Keratinocyte (primary cell): ENCODE data around the gene ZNF839. TPM values are rescaled to one million over a fixed set of nuclear protein-coding genes. Genes with fewer than 3 reads are reported as not detected.
A peak's percentile ranks its signal among the peaks of the same experiment; 100 is the strongest.

Experiments
- DNase-seq: peaks from one replicate; pipeline ENCODE4 v3.0.0-alpha.2; 2011; ENCODE audit warnings: low read depth, missing footprints, low spot score
- FAIRE-seq: peaks from 2 replicates; lab custom pipeline; 2011; peaks lifted over from hg19 to GRCh38; lab: Jason Lieb, UNC
- H2AFZ ChIP-seq: 2 replicates; pipeline ENCODE4 v1.6.0; 2012; ENCODE audit warnings: low read length, control low read depth, inconsistent platforms; ENCODE audit not compliant: control insufficient read depth
- H3K27ac ChIP-seq: 2 replicates; pipeline ENCODE4 v1.5.1; 2011; ENCODE audit warnings: low read length; ENCODE audit not compliant: control insufficient read depth, insufficient read depth
- H3K27me3 ChIP-seq: 3 replicates; pipeline ENCODE4 v1.6.0; 2011; ENCODE audit warnings: low read length; ENCODE audit not compliant: control insufficient read depth, insufficient read depth; ENCODE audit errors: extremely low read depth
- H3K36me3 ChIP-seq, 2 experiments: 2 replicates in 1 of 2; 3 replicates in 1 of 2; pipeline ENCODE4 v1.5.1; 2011; ENCODE audit warnings: low read length in 2 of 2, mild to moderate bottlenecking in 1 of 2; ENCODE audit not compliant: control insufficient read depth in 2 of 2, insufficient read depth in 2 of 2; ENCODE audit errors: extremely low read depth in 1 of 2
- H3K4me1 ChIP-seq: 3 replicates; pipeline ENCODE4 v1.5.1; 2011; ENCODE audit warnings: low read length; ENCODE audit not compliant: control insufficient read depth, insufficient read depth; ENCODE audit errors: extremely low read depth
- H3K4me2 ChIP-seq: 3 replicates; pipeline ENCODE4 v1.6.0; 2011; ENCODE audit warnings: low read depth, low read length; ENCODE audit not compliant: control insufficient read depth, insufficient read depth; ENCODE audit errors: extremely low read depth
- H3K4me3 ChIP-seq, 3 experiments: fragments of 200-600 bp in 1 of 3; sonication (generic) in 1 of 3; 2 replicates in 2 of 3; 3 replicates in 1 of 3; pipeline ENCODE4 v1.5.1; 2011 to 2016; ENCODE audit warnings: low read length in 3 of 3, mild to moderate bottlenecking in 3 of 3, control low read depth in 2 of 3, inconsistent platforms in 1 of 3, low read depth in 1 of 3, mixed read lengths in 1 of 3, mixed run types in 1 of 3, moderate library complexity in 1 of 3; ENCODE audit not compliant: control insufficient read depth in 2 of 3, insufficient read depth in 2 of 3; ENCODE audit errors: extremely low read depth in 1 of 3
- H3K79me2 ChIP-seq: 2 replicates; pipeline ENCODE4 v1.6.0; 2012; ENCODE audit warnings: low read length; ENCODE audit not compliant: control insufficient read depth, insufficient read depth
- H3K9ac ChIP-seq: 3 replicates; pipeline ENCODE4 v1.6.0; 2011; ENCODE audit warnings: low read length; ENCODE audit not compliant: control insufficient read depth, insufficient read depth; ENCODE audit errors: extremely low read depth
- H3K9me1 ChIP-seq: 3 replicates; pipeline ENCODE4 v1.6.0; 2011; ENCODE audit warnings: low read length; ENCODE audit not compliant: control insufficient read depth, insufficient read depth; ENCODE audit errors: extremely low read depth
- H3K9me3 ChIP-seq: 2 replicates; pipeline ENCODE4 v1.5.1; 2012; ENCODE audit warnings: low read depth, low read length; ENCODE audit not compliant: control insufficient read depth
- H4K20me1 ChIP-seq: 3 replicates; pipeline ENCODE4 v1.6.0; 2011; ENCODE audit warnings: low read length; ENCODE audit not compliant: control insufficient read depth, insufficient read depth; ENCODE audit errors: extremely low read depth
- EZH2 ChIP-seq: IDR thresholded peaks from one replicate; pipeline ENCODE4 v1.6.1; 2012; ENCODE audit warnings: inconsistent platforms, mild to moderate bottlenecking, low read length, moderate library complexity
- dilution Hi-C: fragments of 300-500 bp; cut with MboI; formaldehyde crosslinking; loops from one replicate; pipeline ENCODE4 v1.7.0; 2020; ENCODE audit warnings: low sequenced_read_pairs; ENCODE audit not compliant: extremely low pct_ligation_motif_present
- polyA plus RNA-seq, 5 experiments: library from polyadenylated mRNA; depleted of rRNA in 3 of 5; stranded (reverse) in 3 of 5; stranded (forward) in 1 of 5; unstranded in 1 of 5; fragments of >200 nt; gene quantifications; 1 replicate in 1 of 5; 2 replicates in 3 of 5; 3 replicates in 1 of 5; pipeline versions ENCODE4 v1.2.1 to v1.2.3, GENCODE V29; 2011 to 2012; ENCODE audit warnings: missing spikeins in 2 of 5, low read depth in 1 of 5, low replicate concordance in 1 of 5
- TF ChIP-seq, protein P1 (sequence below), 3 experiments: IDR thresholded peaks in 1 of 3; conservative IDR thresholded peaks in 1 of 3; optimal IDR thresholded peaks in 1 of 3; 2 replicates in 2 of 3; 3 replicates in 1 of 3; pipeline versions ENCODE3 to v1.5.1; 2011; ENCODE audit warnings: low read length in 3 of 3, mild to moderate bottlenecking in 3 of 3, moderate library complexity in 2 of 3, control low read depth in 1 of 3, inconsistent platforms in 1 of 3; ENCODE audit not compliant: insufficient read depth in 2 of 3; ENCODE audit errors: extremely low read depth in 1 of 3

ZNF839 gene
- polyA plus RNA-seq, 1 donor (not counting 4 experiments of a cell fraction or from before 2014, with no cell fraction given), result 11.0 TPM

DNA sequence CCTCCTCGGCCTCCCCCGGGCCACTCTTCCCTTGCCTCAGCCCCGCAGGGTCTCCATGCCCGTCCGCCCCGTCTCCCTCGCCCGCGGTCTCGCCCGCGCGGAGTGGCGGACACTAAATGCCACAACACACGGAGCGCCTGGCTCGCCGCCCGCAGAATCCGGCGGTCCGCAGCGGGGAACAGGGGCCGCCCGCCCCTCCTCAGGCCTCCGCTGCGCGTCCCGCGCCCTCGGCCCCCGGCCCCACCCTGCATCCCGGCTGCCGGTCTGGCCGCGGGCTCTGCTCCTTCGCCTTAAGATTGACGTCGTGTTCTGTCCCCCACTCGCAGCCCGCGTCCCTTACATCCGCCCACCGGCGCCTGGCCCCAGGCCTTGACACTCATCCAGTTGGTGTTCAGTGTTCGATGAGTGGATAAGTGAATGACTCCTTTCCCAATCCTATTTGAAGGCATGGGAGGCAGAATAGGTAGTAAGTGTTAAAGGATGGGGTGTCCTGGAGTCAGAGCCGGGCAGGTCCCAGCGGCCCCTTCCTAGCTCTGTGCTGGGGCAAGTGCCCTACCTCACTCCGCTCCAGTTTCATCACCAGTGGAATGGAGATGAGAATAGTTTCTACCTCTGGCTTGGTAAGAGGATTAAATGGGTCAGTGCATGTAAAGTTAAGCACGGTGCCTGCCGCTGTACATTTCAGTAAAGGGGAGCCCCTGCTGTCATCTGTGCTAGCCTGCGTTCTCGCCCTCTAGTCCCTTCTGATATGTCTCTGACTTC, 43.8 kb downstream of the ZNF839 start:
- Histone ChIP-seq H3K4me1 (peaks cover 11% of the 10 kb centered on the region), H3K9me3 (no peaks in the 10 kb centered on the region), H3K9ac (peak overlapping the region; percentile 84), H2AFZ (peak overlapping the region; percentile 37), H3K4me2 (peak overlapping the region; percentile 81), H3K4me3 (peak overlapping the region; percentile 73 to 85 (median 75)), H3K79me2 (peaks cover 38% of the 10 kb centered on the region), H3K27ac (peak overlapping the region; percentile 69), H3K27me3 (no peaks in the 10 kb centered on the region), H3K36me3 (peaks cover 0 to 3% of the 10 kb centered on the region in 2 experiments), H4K20me1 (no peaks in the 10 kb centered on the region), H3K9me1 (no peaks in the 10 kb centered on the region)
- DNase-seq (peak; percentile 21), FAIRE-seq (no peak)
- TF ChIP-seq EZH2, result no peak
- TF ChIP-seq, protein P1, sequence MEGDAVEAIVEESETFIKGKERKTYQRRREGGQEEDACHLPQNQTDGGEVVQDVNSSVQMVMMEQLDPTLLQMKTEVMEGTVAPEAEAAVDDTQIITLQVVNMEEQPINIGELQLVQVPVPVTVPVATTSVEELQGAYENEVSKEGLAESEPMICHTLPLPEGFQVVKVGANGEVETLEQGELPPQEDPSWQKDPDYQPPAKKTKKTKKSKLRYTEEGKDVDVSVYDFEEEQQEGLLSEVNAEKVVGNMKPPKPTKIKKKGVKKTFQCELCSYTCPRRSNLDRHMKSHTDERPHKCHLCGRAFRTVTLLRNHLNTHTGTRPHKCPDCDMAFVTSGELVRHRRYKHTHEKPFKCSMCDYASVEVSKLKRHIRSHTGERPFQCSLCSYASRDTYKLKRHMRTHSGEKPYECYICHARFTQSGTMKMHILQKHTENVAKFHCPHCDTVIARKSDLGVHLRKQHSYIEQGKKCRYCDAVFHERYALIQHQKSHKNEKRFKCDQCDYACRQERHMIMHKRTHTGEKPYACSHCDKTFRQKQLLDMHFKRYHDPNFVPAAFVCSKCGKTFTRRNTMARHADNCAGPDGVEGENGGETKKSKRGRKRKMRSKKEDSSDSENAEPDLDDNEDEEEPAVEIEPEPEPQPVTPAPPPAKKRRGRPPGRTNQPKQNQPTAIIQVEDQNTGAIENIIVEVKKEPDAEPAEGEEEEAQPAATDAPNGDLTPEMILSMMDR (optimal IDR thresholded peaks at IDR 0.05 in 1 of 3, IDR thresholded peaks at IDR 0.05 in 1 of 3, conservative IDR thresholded peaks at IDR 0.05 in 1 of 3; ENCODE audit: extremely low read depth in 1 of 3, insufficient read depth in 2 of 3, low read length in 3 of 3), result no peak
- dilution Hi-C loops, result no loop called here

DNA sequence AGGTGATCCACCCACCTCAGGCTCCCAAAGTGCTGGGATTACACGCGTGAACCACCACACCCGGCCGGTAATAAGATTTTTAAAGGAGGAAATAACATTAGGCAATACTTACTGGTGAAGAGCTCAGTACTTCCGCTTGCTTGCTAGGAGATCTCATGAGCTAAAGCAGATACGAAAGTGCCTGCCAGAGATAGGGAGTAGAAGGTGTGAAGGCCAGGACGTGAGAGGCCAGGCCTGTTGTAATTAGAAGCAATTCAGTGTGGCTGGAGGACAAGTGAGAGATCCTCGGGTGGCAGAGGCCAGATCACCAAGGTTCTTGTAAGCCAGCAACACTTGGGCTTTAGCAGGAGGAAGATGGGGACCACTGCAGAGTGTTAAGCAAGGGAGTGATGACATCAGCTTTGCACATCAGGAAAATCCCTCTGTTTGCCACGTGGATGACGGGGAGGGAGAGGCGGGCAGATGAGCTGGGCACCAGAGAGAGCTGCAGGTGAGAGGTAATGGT, 50.8 kb downstream of the ZNF839 start:
- DNase-seq, result no peak
- H3K4me3 ChIP-seq, result no peak overlapping the region
- dilution Hi-C loops, result no loop called here
- no peaks in the 10 kb centered on the region for H3K27me3 ChIP-seq
- H3K9ac ChIP-seq, result no peak overlapping the region
- TF ChIP-seq EZH2, result no peak
- TF ChIP-seq, protein P1 (optimal IDR thresholded peaks at IDR 0.05 in 1 of 3, IDR thresholded peaks at IDR 0.05 in 1 of 3, conservative IDR thresholded peaks at IDR 0.05 in 1 of 3; ENCODE audit: extremely low read depth in 1 of 3, insufficient read depth in 2 of 3, low read length in 3 of 3), result no peak
- no peaks in the 10 kb centered on the region for H3K9me3 ChIP-seq
- no peak overlapping the region for H3K27ac ChIP-seq
- H4K20me1 ChIP-seq, result no peaks in the 10 kb centered on the region
- H3K4me1 ChIP-seq, result no peaks in the 10 kb centered on the region
- H2AFZ ChIP-seq, result no peak overlapping the region
- FAIRE-seq, result no peak
- no peaks in the 10 kb centered on the region for H3K9me1 ChIP-seq
- no peak overlapping the region for H3K4me2 ChIP-seq
- no peaks in the 10 kb centered on the region for H3K36me3 ChIP-seq
- H3K79me2 ChIP-seq, result peaks cover 27% of the 10 kb centered on the region
